RWPE1 (cell line): Measurements from ENCODE around the gene DNMT3A.

ENCODE experiments used
- CTCF ChIA-PET: fragments of 350-600 bp; sonication (Branson Sonifier 250); formaldehyde crosslinking; extraction: SDS; loops from one replicate; lab custom pipeline; 2021; lab: Yijun Ruan, JAX
- POLR2A ChIA-PET: fragments of 400-600 bp; formaldehyde crosslinking; extraction: SDS; loops from one replicate; lab custom pipeline; 2020; ENCODE audit warnings: antibody characterized with exemption; ENCODE audit not compliant: low non-redundant PET; lab: Yijun Ruan, JAX
- DNase-seq: peaks from one replicate; pipeline ENCODE4 v3.0.0; 2012; ENCODE audit warnings: low spot score
- H3K27ac ChIP-seq: fragments of 450-650 bp; 2 replicates; pipeline ENCODE4 v1.5.1; 2017
- TF ChIP-seq, protein P1 (sequence below): fragments of 450-650 bp; conservative IDR thresholded peaks from 2 replicates; pipeline ENCODE4 v1.5.1; 2017; ENCODE audit warnings: low read depth, mild to moderate bottlenecking

Gene DNMT3A

DNA sequence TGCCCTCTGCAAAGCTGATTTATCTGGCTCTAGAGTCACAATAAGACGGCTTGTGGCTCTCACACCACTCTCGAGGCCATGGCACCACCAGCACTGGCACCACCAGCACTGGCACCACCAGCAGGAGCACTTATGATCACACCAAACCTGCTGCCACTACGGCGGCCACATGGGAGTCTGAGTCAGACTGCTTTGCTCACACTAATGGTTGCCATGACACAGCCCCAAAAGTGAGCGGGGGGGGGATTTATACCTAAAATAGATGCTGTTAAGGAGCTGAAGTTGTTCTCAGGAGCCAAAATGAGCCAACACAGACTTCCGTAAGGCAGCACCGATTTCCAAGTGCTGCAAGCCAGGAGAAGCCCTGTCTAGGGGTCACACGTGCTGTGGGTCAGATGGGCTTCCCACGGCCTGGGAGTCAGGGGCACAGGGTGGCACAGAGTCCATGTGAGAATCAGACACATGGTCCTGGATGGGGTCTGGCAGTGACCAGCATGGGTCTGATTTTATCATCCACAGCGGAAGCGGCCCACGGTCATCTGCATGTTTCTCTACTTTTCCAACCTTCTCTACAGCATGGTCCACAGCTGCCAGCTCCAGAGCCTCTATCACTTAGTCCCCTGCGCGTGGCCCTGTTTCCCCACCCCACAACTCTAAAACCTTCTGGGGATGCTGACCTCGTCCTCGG lies 16.7 kb downstream of the DNMT3A start:
- ChIA-PET CTCF (interaction anchor here (0.6 kb wide), 1 partner anchor 503 kb away, joined by 4 read pairs; no protein-coding TSS in a partner anchor), POLR2A (no interaction called here)
- no peak overlapping the region for H3K27ac ChIP-seq
- TF ChIP-seq, protein P1, sequence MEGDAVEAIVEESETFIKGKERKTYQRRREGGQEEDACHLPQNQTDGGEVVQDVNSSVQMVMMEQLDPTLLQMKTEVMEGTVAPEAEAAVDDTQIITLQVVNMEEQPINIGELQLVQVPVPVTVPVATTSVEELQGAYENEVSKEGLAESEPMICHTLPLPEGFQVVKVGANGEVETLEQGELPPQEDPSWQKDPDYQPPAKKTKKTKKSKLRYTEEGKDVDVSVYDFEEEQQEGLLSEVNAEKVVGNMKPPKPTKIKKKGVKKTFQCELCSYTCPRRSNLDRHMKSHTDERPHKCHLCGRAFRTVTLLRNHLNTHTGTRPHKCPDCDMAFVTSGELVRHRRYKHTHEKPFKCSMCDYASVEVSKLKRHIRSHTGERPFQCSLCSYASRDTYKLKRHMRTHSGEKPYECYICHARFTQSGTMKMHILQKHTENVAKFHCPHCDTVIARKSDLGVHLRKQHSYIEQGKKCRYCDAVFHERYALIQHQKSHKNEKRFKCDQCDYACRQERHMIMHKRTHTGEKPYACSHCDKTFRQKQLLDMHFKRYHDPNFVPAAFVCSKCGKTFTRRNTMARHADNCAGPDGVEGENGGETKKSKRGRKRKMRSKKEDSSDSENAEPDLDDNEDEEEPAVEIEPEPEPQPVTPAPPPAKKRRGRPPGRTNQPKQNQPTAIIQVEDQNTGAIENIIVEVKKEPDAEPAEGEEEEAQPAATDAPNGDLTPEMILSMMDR: no peak
- no peak for DNase-seq

DNA sequence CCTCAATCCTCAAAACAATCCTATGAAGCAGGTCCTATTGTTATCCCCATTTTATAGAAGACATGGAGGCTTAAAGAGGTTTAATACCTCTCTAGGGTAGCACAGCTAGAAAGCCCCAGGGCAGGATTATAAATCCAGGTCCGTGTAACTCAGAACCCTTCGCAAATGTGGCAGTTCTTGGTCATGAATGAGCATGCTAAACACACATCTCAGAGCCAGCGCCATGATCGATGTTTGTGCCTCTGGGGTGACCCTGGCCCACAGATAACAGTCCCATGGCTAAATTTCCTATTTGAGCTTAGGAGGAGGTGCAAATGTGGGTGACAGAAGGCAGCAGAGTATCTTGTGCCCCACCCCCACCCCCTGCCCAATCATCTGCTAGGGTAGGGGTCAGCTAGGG lies 17.5 kb downstream of the DNMT3A start:
- ChIA-PET CTCF (interaction anchor here (0.7 kb wide), 1 partner anchor 53 kb away, joined by 3 read pairs; no protein-coding TSS in a partner anchor), POLR2A (no interaction called here)

DNA sequence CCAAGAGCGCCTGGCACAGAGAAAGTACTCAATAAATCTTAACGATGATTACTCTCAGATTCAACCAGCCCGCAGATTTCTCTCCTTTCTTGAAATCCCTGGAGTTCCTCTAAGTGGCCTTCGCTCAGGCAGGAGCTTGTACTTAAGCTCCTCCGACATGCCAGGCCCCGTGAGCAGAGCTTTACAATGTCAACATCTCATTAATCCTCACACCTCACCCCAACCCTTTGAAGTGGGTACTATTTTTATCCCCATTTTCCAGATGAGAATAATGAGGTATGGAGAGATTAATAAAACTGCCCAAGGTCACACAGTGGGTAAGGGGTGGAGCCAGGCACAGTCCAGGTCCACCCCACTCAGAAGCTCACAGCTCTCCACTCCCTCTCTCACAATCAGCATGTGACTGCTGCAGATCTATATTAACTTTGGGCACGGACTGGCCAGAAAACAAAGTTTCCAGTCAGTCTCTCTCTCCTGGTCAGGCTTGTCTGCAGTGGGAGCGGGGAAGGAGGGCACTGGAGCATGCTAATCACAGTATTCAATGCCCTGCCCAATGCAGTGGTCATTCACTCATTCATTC lies 18.0 kb downstream of the DNMT3A start:
- DNase-seq: no peak
- ChIA-PET CTCF (interaction anchor here (0.7 kb wide), 1 partner anchor 54 kb away, joined by 3 read pairs; no protein-coding TSS in a partner anchor), POLR2A (no interaction called here)
- H3K27ac ChIP-seq: no peak overlapping the region
- TF ChIP-seq, protein P1: no peak

More for the DNA sequence above, 17.5 kb downstream of the DNMT3A start:
- no peak for DNase-seq
- no peak overlapping the region for H3K27ac ChIP-seq
- TF ChIP-seq, protein P1: no peak

DNA sequence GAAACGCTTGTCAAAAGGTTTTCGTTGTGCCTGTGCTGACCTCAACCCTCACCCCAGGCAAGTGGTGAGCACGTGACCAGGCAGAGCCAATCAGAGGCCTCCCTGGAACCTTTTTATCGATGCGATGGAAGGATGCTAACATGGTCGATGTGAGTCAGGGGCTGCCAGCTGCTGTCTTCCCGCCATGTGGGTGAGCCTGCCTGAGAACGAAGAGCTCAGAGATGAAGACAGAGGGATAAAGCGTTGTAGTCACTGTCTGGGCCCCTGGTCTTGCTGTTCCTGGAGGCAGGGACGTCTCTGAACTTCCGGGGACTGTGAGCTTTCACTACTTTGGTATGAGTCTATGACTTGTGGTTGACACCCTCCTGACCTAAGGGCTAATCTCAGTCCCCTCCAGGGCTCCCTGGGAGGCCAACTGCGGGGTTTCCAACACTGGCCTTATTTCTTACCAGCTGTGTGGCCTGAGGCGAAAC lies 18.6 kb downstream of the DNMT3A start:
- POLR2A ChIA-PET: no interaction called here
- TF ChIP-seq, protein P1: no peak
- no peak for DNase-seq
- no peak overlapping the region for H3K27ac ChIP-seq
- CTCF ChIA-PET: no interaction called here

DNA sequence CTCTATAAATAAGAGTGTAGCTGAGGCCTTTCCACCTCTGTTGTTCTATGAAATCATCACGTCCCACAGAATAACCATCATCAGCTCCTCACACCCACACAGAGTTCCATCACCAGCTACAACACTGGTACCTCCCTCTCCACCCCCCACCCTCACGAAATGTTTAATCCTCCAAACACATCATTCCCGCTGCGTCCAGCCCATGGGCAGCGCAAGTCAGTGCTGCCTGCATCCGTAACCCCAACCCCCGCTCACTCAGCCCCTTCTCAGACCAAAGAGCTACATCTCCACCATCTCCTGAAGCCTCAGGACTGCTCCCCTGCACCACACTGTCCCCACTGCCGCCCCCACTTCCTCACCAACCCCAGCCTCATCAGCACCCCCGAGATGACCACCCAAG lies 19.4 kb downstream of the DNMT3A start:
- TF ChIP-seq, protein P1: no peak
- CTCF ChIA-PET: no interaction called here
- no peak for DNase-seq
- POLR2A ChIA-PET: no interaction called here
- H3K27ac ChIP-seq: no peak overlapping the region

DNA sequence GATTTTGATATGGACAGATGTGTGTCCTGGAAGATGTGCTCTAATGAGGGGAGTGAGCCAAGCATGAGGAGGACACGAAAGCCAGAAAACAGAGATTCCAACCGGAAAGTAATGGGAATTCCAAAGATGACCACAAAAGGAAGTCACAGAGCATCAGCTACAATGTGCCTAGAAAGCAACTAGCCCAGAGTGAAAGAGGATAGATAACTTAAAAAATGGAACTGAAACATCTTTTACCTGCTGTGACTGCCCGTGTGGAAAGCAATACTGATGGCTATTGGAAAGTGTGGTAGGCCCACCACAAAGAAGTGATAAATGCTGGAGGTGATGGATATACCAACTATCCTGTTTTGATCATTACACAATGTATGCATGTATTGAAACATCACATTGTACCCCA lies 21.6 kb downstream of the DNMT3A start:
- ChIA-PET POLR2A (no interaction called here), CTCF (no interaction called here)
- TF ChIP-seq, protein P1: no peak
- DNase-seq: no peak
- H3K27ac ChIP-seq: no peak overlapping the region
